GM12878 (cell line): ENCODE measurements around the gene MGARP. TPM values are rescaled to one million over a fixed set of nuclear protein-coding genes. Genes with fewer than 3 reads are reported as not detected.

Experiments
- ATAC-seq: fragments of 200-7000 bp; cut with Tn5 transposase; 3 replicates; pipeline ENCODE4 v1.9.1; 2020; ENCODE audit warnings: mild to moderate bottlenecking, moderate library complexity
- BruUV-seq: library from RNA; stranded (reverse); fragments of 400-500 nt; replicated peaks from 2 replicates; lab custom pipeline; 2021; lab: Mats Ljungman, UMichigan
- CTCF ChIA-PET: fragments of 300-600 bp; sonication (Branson Sonifier 250); formaldehyde crosslinking; extraction: SDS; loops from one replicate; lab custom pipeline; 2021; ENCODE audit warnings: inconsistent platforms; lab: Yijun Ruan, JAX
- POLR2A ChIA-PET: fragments of 350-600 bp; formaldehyde crosslinking; extraction: SDS; loops from one replicate; lab custom pipeline; 2021; ENCODE audit warnings: inconsistent platforms; lab: Charles Lee
- RAD21 ChIA-PET: fragments of 300-600 bp; sonication (Branson Sonifier 250); formaldehyde crosslinking; loops from one replicate; lab custom pipeline; 2023; ENCODE audit warnings: antibody characterized with exemption; ENCODE audit not compliant: unreplicated experiment; lab: Charles Lee
- SMC1A ChIA-PET: fragments of 300-600 bp; sonication (Branson Sonifier 250); formaldehyde crosslinking; loops from one replicate; lab custom pipeline; 2023; ENCODE audit not compliant: unreplicated experiment, uncharacterized antibody; lab: Charles Lee
- DNase-seq: peaks from one replicate; pipeline ENCODE4 v3.0.0-alpha.2; 2011; ENCODE audit warnings: low read depth, low spot score
- FAIRE-seq: peaks from 3 replicates; lab custom pipeline; 2011; peaks lifted over from hg19 to GRCh38; lab: Jason Lieb, UNC
- H2AFZ ChIP-seq: 2 replicates; pipeline ENCODE4 v1.6.0; 2011; ENCODE audit warnings: low read depth, low read length, control low read depth; ENCODE audit not compliant: control insufficient read depth
- H3K27ac ChIP-seq: 2 replicates; pipeline ENCODE4 v1.5.1; 2011; ENCODE audit warnings: control low read depth; ENCODE audit not compliant: control insufficient read depth, insufficient read depth
- H3K27me3 ChIP-seq, 2 experiments: replicated peaks in 1 of 2; 2 replicates each; pipeline versions ENCODE4 v1.6.0 to v1.6.1; 2011; ENCODE audit warnings: low read length in 1 of 2; ENCODE audit not compliant: control insufficient read depth in 2 of 2, insufficient read depth in 2 of 2
- H3K36me3 ChIP-seq, 2 experiments: 2 replicates each; pipeline ENCODE4 v1.5.1; 2011; ENCODE audit warnings: low read length in 1 of 2; ENCODE audit not compliant: control insufficient read depth in 2 of 2, insufficient read depth in 2 of 2
- H3K4me1 ChIP-seq: 2 replicates; pipeline ENCODE4 v1.6.1; 2011; ENCODE audit warnings: mild to moderate bottlenecking, low read length, moderate library complexity, mixed read lengths; ENCODE audit not compliant: control insufficient read depth, insufficient read depth
- H3K4me2 ChIP-seq: 2 replicates; pipeline ENCODE4 v1.6.0; 2011; ENCODE audit warnings: control low read depth; ENCODE audit not compliant: control insufficient read depth, insufficient read depth
- H3K4me3 ChIP-seq: fragments of 200-600 bp; sonication (generic); 2 replicates; pipeline ENCODE4 v1.5.1; 2016
- H3K79me2 ChIP-seq: 2 replicates; pipeline ENCODE4 v1.6.0; 2011; ENCODE audit warnings: low read length; ENCODE audit not compliant: control insufficient read depth, insufficient read depth
- H3K9ac ChIP-seq: 2 replicates; pipeline ENCODE4 v1.8.0; 2011; ENCODE audit warnings: low read length, control low read depth, mixed read lengths; ENCODE audit not compliant: control insufficient read depth, insufficient read depth
- H3K9me3 ChIP-seq: replicated peaks from 3 replicates; pipeline ENCODE4 v1.5.1; 2011; ENCODE audit warnings: mild to moderate bottlenecking, low read length; ENCODE audit not compliant: control insufficient read depth, insufficient read depth
- H4K20me1 ChIP-seq: 2 replicates; pipeline ENCODE4 v1.6.0; 2011; ENCODE audit not compliant: control insufficient read depth, insufficient read depth
- CREB1 ChIP-seq: IDR thresholded peaks from 2 replicates; pipeline ENCODE4 v1.6.1; 2012; ENCODE audit warnings: low read depth, mild to moderate bottlenecking, inconsistent platforms
- CREM ChIP-seq: IDR thresholded peaks from 2 replicates; pipeline ENCODE4 v1.6.1; 2014; ENCODE audit warnings: antibody characterized with exemption, low read depth
- HDAC2 ChIP-seq: fragments of 200-600 bp; sonication (generic); IDR thresholded peaks from 2 replicates; pipeline ENCODE4 v1.6.1; 2017
- HDAC6 ChIP-seq: fragments of 200-600 bp; sonication (generic); IDR thresholded peaks from one replicate; pipeline ENCODE4 v1.8.0; 2017; ENCODE audit warnings: antibody characterized with exemption; ENCODE audit not compliant: unreplicated experiment
- NFYA ChIP-seq: IDR thresholded peaks from 2 replicates; pipeline ENCODE4 v1.6.1; 2011; ENCODE audit warnings: low read depth, mild to moderate bottlenecking, low read length, improper control_type of control experiment, borderline replicate concordance
- PRDM15 ChIP-seq: fragments of 450-650 bp; formaldehyde crosslinking; IDR thresholded peaks from 2 replicates; pipeline ENCODE4 v1.4.0; 2020; ENCODE audit warnings: mild to moderate bottlenecking, moderate library complexity
- RELA ChIP-seq: fragments of 450-650 bp; IDR thresholded peaks from 2 replicates; pipeline ENCODE4 v1.8.0; 2014; ENCODE audit warnings: borderline replicate concordance; ENCODE audit not compliant: partially characterized antibody
- USF1 ChIP-seq: IDR thresholded peaks from 2 replicates; pipeline ENCODE4 v1.6.1; 2011; ENCODE audit warnings: borderline replicate concordance, low read depth, mild to moderate bottlenecking, moderate library complexity, mixed read lengths, low read length; ENCODE audit not compliant: insufficient read depth; ENCODE audit errors: extremely low read length
- WRNIP1 ChIP-seq: IDR thresholded peaks from 2 replicates; pipeline ENCODE4 v1.6.1; 2011; ENCODE audit warnings: low read depth, low read length, improper control_type of control experiment, borderline replicate concordance
- WGBS: methylation state at CpG from one replicate; pipeline ENCODE4 v1.1.6; 2016; ENCODE audit warnings: low lambda C conversion rate; ENCODE audit not compliant: insufficient replicate concordance, insufficient coverage; ENCODE audit errors: missing lambda C conversion rate; 5-methylcytosine and 5-hydroxymethylcytosine counted together
- in situ Hi-C: fragments of 300-500 bp; cut with MboI; formaldehyde crosslinking; loops from 9 replicates; pipeline ENCODE4 v1.14.3; 2018; ENCODE audit warnings: mixed read lengths
- intact Hi-C: fragments of 100-400 bp; cut with micrococcal nuclease; formaldehyde crosslinking; loops from one replicate; pipeline ENCODE4 v1.14.2; 2022; ENCODE audit not compliant: unreplicated experiment
- polyA plus RNA-seq, 11 experiments: library from polyadenylated mRNA; depleted of rRNA in 4 of 11; unstranded in 6 of 11; stranded (reverse) in 5 of 11; fragments of >200 nt; fragmentation: Nextera tagmentation in 4 of 11; fragmentation: Illumina TruSeq in 1 of 11; extraction: Ambion mirVana in 4 of 11; extraction: Trizol in 1 of 11; gene quantifications; 1 replicate in 1 of 11; 2 replicates in 10 of 11; pipeline versions ENCODE4 v1.2.1 to v1.2.3, GENCODE V29; 2011 to 2016; ENCODE audit warnings: inconsistent platforms in 2 of 11, missing spikeins in 2 of 11, low read depth in 1 of 11
- total RNA-seq, 4 experiments: library from RNA; depleted of rRNA in 3 of 4; stranded (reverse); fragments of >200 nt in 3 of 4; fragmentation: Illumina TruSeq in 1 of 4; extraction: Trizol in 1 of 4; gene quantifications; 2 replicates each; pipeline versions ENCODE4 v1.2.1 to v1.2.3, GENCODE V29; 2013 to 2021

Gene MGARP
- total and polyA plus RNA-seq, 10 of the 15 experiments (the other 5 are each of a cell fraction or from before 2014, with no cell fraction given) = 0.04 to 0.23 (median 0.08) TPM; not detected in 7

GRCh38 chr4:139275281-139275735 lies 4.7 kb downstream of the MGARP start (continued):
- TF ChIP-seq PRDM15 (CRISPR knock-in tag) (no peak), RELA (no peak), NFYA (no peak)
- TF ChIP-seq, all 136 proteins: peak for 0

- no peak for ATAC-seq
- Histone ChIP-seq H3K4me3 (no peak overlapping the region), H3K36me3 (no peaks in the 10 kb centered on the region), H2AFZ (no peak overlapping the region), H3K9me3 (no peaks in the 10 kb centered on the region; the same call in 2 of the 3 replicates), H3K4me1 (no peaks in the 10 kb centered on the region), H3K4me2 (no peak overlapping the region), H3K27me3 (peaks cover 6 to 11% of the 10 kb centered on the region in 2 experiments), H3K9ac (no peak overlapping the region), H3K79me2 (no peaks in the 10 kb centered on the region), H4K20me1 (no peaks in the 10 kb centered on the region), H3K27ac (no peak overlapping the region)
- in situ Hi-C loops = no loop called here
- ChIA-PET CTCF (interaction anchor here (1.0 to 1.4 kb wide), 3 partner anchors 13 to 38 kb away, joined by 3 to 4 read pairs (median 4); no protein-coding TSS in a partner anchor), RAD21 (no interaction called here), POLR2A (interaction anchor here (0.6 kb wide), 1 partner anchor 288 kb away, joined by 3 read pairs; no protein-coding TSS in a partner anchor), SMC1A (interaction anchor here (0.6 to 1.5 kb wide), 3 partner anchors 10 to 22 kb away, joined by 3 to 5 read pairs (median 4); no protein-coding TSS in a partner anchor)
- BruUV-seq = no TSS peak
- intact Hi-C loops = no loop called here
- FAIRE-seq = no peak
- no peak for TF ChIP-seq HDAC6
- TF ChIP-seq WRNIP1 = no peak
- no peak for TF ChIP-seq CREB1
- TF ChIP-seq USF1 = no peak
- no peak for TF ChIP-seq CREM
- no peak for TF ChIP-seq HDAC2
- no peak for DNase-seq
- WGBS = 39% methylated on average over 1 of the region's 1 CpG
These were observed 5.2 kb downstream of the MGARP start for GRCh38 chr4:139274790-139275189.
